Astrocyte of the spinal cord (primary cell): ENCODE results near the gene FLT3.
"Not testable (repeated sequence)": the region's sequence is repeated elsewhere in the genome, so short reads cannot be mapped to it uniquely, and the experiment has no call there.

Experiments
- DNase-seq: peaks from one replicate; pipeline ENCODE4 v3.0.0; 2011; ENCODE audit warnings: low read depth, low spot score
- H3K4me3 ChIP-seq: 2 replicates; pipeline ENCODE4 v1.5.1; 2011; ENCODE audit warnings: low read depth, mild to moderate bottlenecking, low read length, moderate library complexity
- in situ Hi-C: cut with HindIII; loops from 2 replicates; pipeline ENCODE4 v1.10.0; 2017; ENCODE audit warnings: low sequenced_read_pairs
- TF ChIP-seq, protein P1 (sequence below): IDR thresholded peaks from 2 replicates; pipeline ENCODE4 v1.5.1; 2012; ENCODE audit warnings: low read depth, mild to moderate bottlenecking, low read length, inconsistent platforms

The FLT3 gene

DNA sequence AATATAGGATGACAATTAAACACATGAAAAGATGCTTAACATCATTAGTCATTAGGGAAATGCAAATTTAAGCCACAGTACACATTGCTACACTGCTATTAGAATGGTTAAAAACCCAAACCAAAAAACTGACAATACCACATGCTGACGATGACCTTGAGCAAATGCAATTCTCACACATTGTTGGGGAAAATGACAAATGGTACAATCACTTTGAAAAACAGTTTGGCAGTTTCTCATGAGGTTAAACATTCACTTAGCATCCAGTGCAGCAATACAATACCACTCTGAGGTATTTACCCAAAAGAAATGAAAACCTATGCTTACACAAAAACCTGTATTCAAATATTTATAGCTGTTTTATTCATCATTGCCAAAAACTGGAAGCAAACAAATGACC lies 11.3 kb downstream of the FLT3 start:
- no peak overlapping the region for H3K4me3 ChIP-seq
- TF ChIP-seq, protein P1, sequence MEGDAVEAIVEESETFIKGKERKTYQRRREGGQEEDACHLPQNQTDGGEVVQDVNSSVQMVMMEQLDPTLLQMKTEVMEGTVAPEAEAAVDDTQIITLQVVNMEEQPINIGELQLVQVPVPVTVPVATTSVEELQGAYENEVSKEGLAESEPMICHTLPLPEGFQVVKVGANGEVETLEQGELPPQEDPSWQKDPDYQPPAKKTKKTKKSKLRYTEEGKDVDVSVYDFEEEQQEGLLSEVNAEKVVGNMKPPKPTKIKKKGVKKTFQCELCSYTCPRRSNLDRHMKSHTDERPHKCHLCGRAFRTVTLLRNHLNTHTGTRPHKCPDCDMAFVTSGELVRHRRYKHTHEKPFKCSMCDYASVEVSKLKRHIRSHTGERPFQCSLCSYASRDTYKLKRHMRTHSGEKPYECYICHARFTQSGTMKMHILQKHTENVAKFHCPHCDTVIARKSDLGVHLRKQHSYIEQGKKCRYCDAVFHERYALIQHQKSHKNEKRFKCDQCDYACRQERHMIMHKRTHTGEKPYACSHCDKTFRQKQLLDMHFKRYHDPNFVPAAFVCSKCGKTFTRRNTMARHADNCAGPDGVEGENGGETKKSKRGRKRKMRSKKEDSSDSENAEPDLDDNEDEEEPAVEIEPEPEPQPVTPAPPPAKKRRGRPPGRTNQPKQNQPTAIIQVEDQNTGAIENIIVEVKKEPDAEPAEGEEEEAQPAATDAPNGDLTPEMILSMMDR, result no peak
- in situ Hi-C loops, result no loop called here
- no peak for DNase-seq

DNA sequence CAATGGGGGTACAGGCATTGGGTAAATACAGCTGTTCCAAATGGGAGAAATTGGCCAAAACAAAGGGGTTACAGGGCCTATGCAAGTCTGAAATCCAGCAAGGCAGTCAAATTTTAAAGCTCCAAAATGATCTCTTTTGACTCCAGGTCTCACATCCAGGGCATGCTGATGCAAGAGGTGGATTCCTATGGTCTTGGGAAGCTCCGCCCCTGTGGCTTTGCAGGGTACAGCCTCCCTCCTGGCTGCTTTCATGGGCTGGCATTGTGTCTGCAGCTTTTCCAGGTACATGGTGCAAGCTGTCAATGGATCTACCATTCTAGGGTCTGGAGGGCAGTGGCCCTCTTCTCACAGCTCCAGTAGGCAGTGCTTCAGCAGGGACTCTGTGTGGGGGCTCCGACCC lies 22.6 kb downstream of the FLT3 start:
- in situ Hi-C loops, DNase-seq: not testable (repeated sequence)

DNA sequence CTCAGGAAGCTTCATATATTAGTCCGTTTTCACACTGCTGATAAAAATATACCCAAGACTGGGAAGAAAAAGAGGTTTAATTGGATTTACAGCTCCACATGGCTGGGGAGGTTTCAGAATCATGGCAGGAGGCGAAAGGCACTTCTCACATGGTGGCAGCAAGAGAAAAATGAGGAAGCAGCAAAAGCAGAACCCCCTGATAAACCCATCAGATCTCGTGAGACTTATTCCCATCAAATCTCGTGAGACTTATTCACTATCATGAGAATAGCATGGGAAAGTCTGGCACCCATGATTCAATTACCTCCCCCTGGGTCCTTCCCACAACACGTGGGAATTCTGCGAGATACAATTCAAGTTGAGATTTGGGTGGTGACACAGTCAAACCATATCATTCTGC lies 23.1 kb downstream of the FLT3 start:
- in situ Hi-C loops, result no loop called here
- no peak for DNase-seq
- TF ChIP-seq, protein P1, result no peak
- no peak overlapping the region for H3K4me3 ChIP-seq

More for the DNA sequence above, 22.6 kb downstream of the FLT3 start:
- not testable (repeated sequence) for H3K4me3 ChIP-seq

DNA sequence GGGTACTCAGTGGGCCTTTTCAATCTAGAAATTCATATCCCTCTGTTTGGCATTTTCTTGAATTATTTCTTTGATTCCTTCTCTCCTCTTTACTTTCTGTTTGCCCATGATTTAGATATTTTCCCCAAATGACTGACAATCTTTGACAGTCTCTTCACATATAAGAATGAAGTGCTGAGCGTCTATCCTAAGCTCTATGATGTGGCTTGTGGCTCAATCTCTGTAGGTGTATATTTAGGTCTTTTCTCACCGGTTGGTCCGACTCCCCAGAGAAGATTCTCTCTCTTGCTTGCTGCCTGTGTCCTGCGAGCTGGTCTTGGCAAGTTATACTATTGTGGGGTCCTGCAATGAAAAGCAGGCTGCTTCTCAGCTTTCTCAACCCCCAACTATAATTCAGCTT lies 29.0 kb downstream of the FLT3 start:
- TF ChIP-seq, protein P1, result no peak
- no peak overlapping the region for H3K4me3 ChIP-seq
- in situ Hi-C loops, result no loop called here
- no peak for DNase-seq

DNA sequence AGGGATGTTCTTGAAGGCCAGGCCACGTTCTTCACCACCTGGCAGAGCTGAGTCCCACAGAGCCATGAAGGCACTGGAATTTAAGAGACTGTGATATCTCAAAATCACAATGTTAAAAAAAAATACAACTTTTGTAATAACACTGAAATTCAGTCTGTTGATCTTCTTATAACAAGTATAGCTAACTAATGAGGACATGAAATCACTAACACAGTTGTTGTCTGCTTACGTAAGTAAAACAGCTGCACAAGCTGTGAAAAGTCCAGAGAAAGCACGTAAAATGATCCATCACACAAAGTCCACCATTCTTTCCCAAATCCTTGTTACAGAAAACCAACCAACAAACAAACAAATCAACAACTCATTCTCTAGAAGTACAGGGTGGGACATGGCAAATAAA lies 32.9 kb downstream of the FLT3 start:
- TF ChIP-seq, protein P1, result no peak
- in situ Hi-C loops, result no loop called here
- no peak for DNase-seq
- H3K4me3 ChIP-seq, result no peak overlapping the region

DNA sequence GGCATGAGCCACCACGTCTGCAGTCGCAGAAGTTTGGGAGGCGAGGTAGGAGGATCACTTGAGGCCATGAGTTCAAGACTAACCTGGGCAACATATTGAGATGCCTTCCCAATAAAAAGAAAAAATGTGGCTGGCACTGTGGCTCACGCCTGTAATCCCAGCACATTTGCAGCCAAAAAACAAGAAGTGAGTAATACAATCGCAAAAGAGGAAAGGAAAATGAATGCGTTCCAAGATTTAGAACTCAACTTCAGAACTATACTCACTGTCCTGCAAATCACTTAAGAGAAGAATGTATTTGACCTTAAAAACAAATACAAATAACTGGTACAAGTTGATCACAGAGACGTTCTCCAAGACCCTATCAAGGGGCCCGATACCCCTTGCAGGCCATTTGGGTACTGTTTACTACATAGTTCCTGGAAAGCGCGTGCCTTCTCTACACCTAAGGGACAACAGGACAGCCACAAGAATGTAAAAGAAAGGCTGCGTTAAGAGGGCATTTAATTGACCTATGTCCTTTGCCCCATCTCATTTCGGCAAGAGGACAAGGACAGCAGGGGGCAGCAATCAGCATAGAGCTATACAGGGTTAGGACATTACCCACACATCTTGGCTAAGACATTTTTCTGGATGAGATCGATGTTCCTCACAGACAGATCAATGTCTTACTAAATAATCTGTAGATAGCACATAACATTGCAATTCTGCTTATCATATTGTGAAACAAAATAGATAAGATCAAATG lies 41.3 kb downstream of the FLT3 start:
- DNase-seq, result no peak
- in situ Hi-C loops, result no loop called here
- H3K4me3 ChIP-seq, result no peak overlapping the region
- TF ChIP-seq, protein P1, result peak; percentile 22

DNA sequence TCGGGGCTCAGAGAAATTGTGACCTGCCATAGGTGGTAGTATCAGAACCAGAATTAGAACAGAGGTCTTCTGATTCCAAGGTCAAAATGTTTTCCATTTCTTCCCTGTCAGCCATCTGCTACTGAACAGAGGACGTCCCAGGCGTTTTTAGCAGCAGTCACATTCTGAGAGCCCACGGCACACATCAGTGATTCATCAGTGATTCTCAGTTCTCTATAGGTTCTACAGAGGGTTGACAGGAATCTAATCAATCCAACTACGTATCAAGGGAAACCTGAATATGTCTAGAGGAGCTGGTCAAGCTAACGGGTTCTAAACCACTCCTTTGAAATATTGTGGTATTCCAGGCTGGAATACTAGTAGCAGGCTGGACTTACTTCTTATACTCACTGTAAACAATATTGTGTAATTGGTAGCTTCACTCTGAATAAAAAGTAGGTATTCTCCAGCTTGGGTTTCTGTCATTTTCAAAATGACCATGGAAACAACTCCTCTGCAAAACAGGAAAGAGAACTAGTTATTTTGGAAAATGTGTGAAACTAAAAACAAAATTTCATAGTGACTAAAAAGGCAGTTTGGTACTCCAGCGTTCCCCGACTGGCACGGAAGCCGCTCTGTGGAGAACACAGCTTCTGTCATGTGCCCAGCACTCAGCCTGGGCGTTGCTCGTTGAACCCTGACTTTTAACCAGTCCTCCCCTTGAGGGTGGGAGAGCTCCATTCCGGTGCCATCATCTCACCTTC lies 43.2 kb downstream of the FLT3 start:
- H3K4me3 ChIP-seq, result no peak overlapping the region
- TF ChIP-seq, protein P1, result no peak
- no peak for DNase-seq
- in situ Hi-C loops, result no loop called here
